GM20000 (cell line): ENCODE results near the gene EXOSC1.

Experiments used
- DNase-seq: peaks from one replicate; pipeline ENCODE4 v3.0.0; 2012; ENCODE audit warnings: low spot score
- CTCF ChIP-seq: IDR thresholded peaks from 2 replicates; pipeline ENCODE4 v1.5.1; 2012; ENCODE audit warnings: mild to moderate bottlenecking, control low read depth; ENCODE audit errors: extremely low read depth, missing control alignments

Gene EXOSC1

GRCh38 chr10:97445722-97446639, at the start of gene EXOSC1, which contains the start of gene ZDHHC16:
Gene EXOSC1 (minus strand): TSS chr10:97446006. CDS start chr10:97445985, 21 bp downstream.
Gene ZDHHC16 (plus strand): TSS chr10:97446175. CDS start chr10:97451676, 5,501 bp downstream.
- peak; percentile 98 for DNase-seq
- no peak for TF ChIP-seq CTCF

- DNase-seq: no peak
These were observed 49.2 kb upstream of the EXOSC1 start for GRCh38 chr10:97494863-97495506.

GRCh38 chr10:97494151-97494550, 48.3 kb upstream of the EXOSC1 start:
- TF ChIP-seq CTCF: no peak
- no peak for DNase-seq

More at GRCh38 chr10:97494863-97495506, 49.2 kb upstream of the EXOSC1 start:
- no peak for TF ChIP-seq CTCF

GRCh38 chr10:97490592-97490991, 44.8 kb upstream of the EXOSC1 start:
- no peak for TF ChIP-seq CTCF

GRCh38 chr10:97485647-97486281, 40.0 kb upstream of the EXOSC1 start:
- no peak for DNase-seq
- no peak for TF ChIP-seq CTCF

More at GRCh38 chr10:97490592-97490991, 44.8 kb upstream of the EXOSC1 start:
- DNase-seq: no peak

- TF ChIP-seq CTCF: no peak
- DNase-seq: no peak
These were observed 38.1 kb upstream of the EXOSC1 start for GRCh38 chr10:97483921-97484320.
